IMR-90 (cell line): ENCODE results near the gene TMEM163. TPM values are rescaled to one million over a fixed set of nuclear protein-coding genes. Genes with fewer than 3 reads are reported as not detected.

Source experiments
- ATAC-seq: fragments of 200-7000 bp; cut with Tn5 transposase; 2 replicates; pipeline ENCODE4 v1.9.1; 2020; ENCODE audit warnings: low read depth, mild to moderate bottlenecking, moderate library complexity
- BruUV-seq: library from RNA; stranded (reverse); fragments of 400-500 nt; replicated peaks from 2 replicates; lab custom pipeline; 2021; lab: Mats Ljungman, UMichigan
- CTCF ChIA-PET: fragments of 300-600 bp; formaldehyde crosslinking; extraction: SDS; loops from one replicate; lab custom pipeline; 2021; ENCODE audit warnings: antibody characterized with exemption; lab: Yijun Ruan, JAX
- POLR2A ChIA-PET: fragments of 300-600 bp; sonication (Branson Sonifier 250); formaldehyde crosslinking; loops from one replicate; lab custom pipeline; 2022; ENCODE audit warnings: antibody characterized with exemption; ENCODE audit not compliant: unreplicated experiment; lab: Charles Lee
- DNase-seq: peaks from one replicate; pipeline ENCODE4 v3.0.0; 2013
- H2AFZ ChIP-seq: replicated peaks from 2 replicates; pipeline ENCODE3; 2013; ENCODE audit warnings: low read length, mild to moderate bottlenecking; ENCODE audit not compliant: poor library complexity
- H2AK5ac ChIP-seq: 2 replicates; pipeline ENCODE4 v1.6.1; 2013; ENCODE audit warnings: low read depth, low read length, inconsistent platforms
- H2AK9ac ChIP-seq: replicated peaks from 2 replicates; pipeline ENCODE3; 2013; ENCODE audit warnings: mild to moderate bottlenecking, low read depth, low read length, moderate library complexity; ENCODE audit not compliant: poor library complexity
- H2BK120ac ChIP-seq: 2 replicates; pipeline ENCODE4 v1.6.1; 2013; ENCODE audit warnings: low read depth, low read length, inconsistent platforms
- H2BK15ac ChIP-seq: 3 replicates; pipeline ENCODE4 v1.6.1; 2013; ENCODE audit warnings: low read depth, low read length, inconsistent platforms
- H2BK20ac ChIP-seq: 2 replicates; pipeline ENCODE4 v1.6.1; 2013; ENCODE audit warnings: low read depth, mild to moderate bottlenecking, inconsistent platforms, low read length, moderate library complexity
- H2BK5ac ChIP-seq: 2 replicates; pipeline ENCODE4 v1.6.1; 2013; ENCODE audit warnings: mild to moderate bottlenecking, low read depth, low read length, inconsistent platforms; ENCODE audit not compliant: poor library complexity, severe bottlenecking
- H3K14ac ChIP-seq: replicated peaks from 2 replicates; pipeline ENCODE4 v1.6.1; 2013; ENCODE audit warnings: low read depth, low read length, inconsistent platforms
- H3K18ac ChIP-seq: 2 replicates; pipeline ENCODE4 v1.6.1; 2013; ENCODE audit warnings: low read depth, low read length, control low read depth
- H3K23ac ChIP-seq: 2 replicates; pipeline ENCODE4 v1.6.1; 2013; ENCODE audit warnings: low read depth, low read length, inconsistent platforms
- H3K27ac ChIP-seq: 2 replicates; pipeline ENCODE4 v1.5.1; 2013; ENCODE audit warnings: mild to moderate bottlenecking, control low read depth, low read length; ENCODE audit not compliant: insufficient read depth
- H3K27me3 ChIP-seq: 2 replicates; pipeline ENCODE4 v1.6.1; 2013; ENCODE audit warnings: low read length; ENCODE audit not compliant: control insufficient read depth, insufficient read depth
- H3K36me3 ChIP-seq: 2 replicates; pipeline ENCODE4 v1.6.1; 2013; ENCODE audit warnings: low read length, mixed read lengths; ENCODE audit not compliant: control insufficient read depth, insufficient read depth
- H3K4ac ChIP-seq: 2 replicates; pipeline ENCODE4 v1.6.1; 2013; ENCODE audit warnings: low read depth, low read length, inconsistent platforms
- H3K4me1 ChIP-seq: 2 replicates; pipeline ENCODE4 v1.6.1; 2013; ENCODE audit warnings: low read length, mixed read lengths; ENCODE audit not compliant: control insufficient read depth, insufficient read depth
- H3K4me2 ChIP-seq: 2 replicates; pipeline ENCODE4 v1.6.1; 2013; ENCODE audit warnings: low read depth, mild to moderate bottlenecking, control low read depth, low read length, moderate library complexity
- H3K4me3 ChIP-seq: 2 replicates; pipeline ENCODE4 v1.5.1; 2013; ENCODE audit warnings: low read depth, mild to moderate bottlenecking, control low read depth, low read length, moderate library complexity; ENCODE audit not compliant: insufficient read depth
- H3K56ac ChIP-seq: 2 replicates; pipeline ENCODE4 v1.6.1; 2013; ENCODE audit warnings: low read length, inconsistent platforms; ENCODE audit not compliant: insufficient read depth; ENCODE audit errors: extremely low read depth
- H3K79me1 ChIP-seq, 2 experiments: 2 replicates each; pipeline ENCODE4 v1.6.1; 2013; ENCODE audit warnings: low read length in 2 of 2, inconsistent platforms in 1 of 2, low read depth in 1 of 2
- H3K9ac ChIP-seq: 2 replicates; pipeline ENCODE4 v1.6.1; 2013; ENCODE audit warnings: low read depth, low read length, control low read depth
- H3K9me1 ChIP-seq: 2 replicates; pipeline ENCODE4 v1.6.1; 2013; ENCODE audit warnings: low read length, inconsistent platforms; ENCODE audit not compliant: insufficient read depth
- H3K9me3 ChIP-seq: 2 replicates; pipeline ENCODE4 v1.6.1; 2013; ENCODE audit warnings: low read length; ENCODE audit not compliant: control insufficient read depth, insufficient read depth
- H4K20me1 ChIP-seq: 2 replicates; pipeline ENCODE4 v1.6.1; 2013; ENCODE audit warnings: low read length, inconsistent platforms; ENCODE audit not compliant: insufficient read depth
- H4K5ac ChIP-seq: 2 replicates; pipeline ENCODE4 v1.6.1; 2013; ENCODE audit warnings: mild to moderate bottlenecking, low read depth, low read length, control low read depth
- H4K8ac ChIP-seq, 2 experiments: 2 replicates each; pipeline ENCODE4 v1.6.1; 2013; ENCODE audit warnings: low read depth in 2 of 2, low read length in 2 of 2, control low read depth in 1 of 2, inconsistent platforms in 1 of 2
- H4K91ac ChIP-seq: 2 replicates; pipeline ENCODE4 v1.6.1; 2013; ENCODE audit warnings: low read depth, low read length, inconsistent platforms; ENCODE audit not compliant: insufficient read depth
- BHLHE40 ChIP-seq: fragments of 150-350 bp; IDR thresholded peaks from 2 replicates; pipeline ENCODE4 v1.6.1; 2016; ENCODE audit warnings: mild to moderate bottlenecking, low read depth, low read length
- CEBPB ChIP-seq: IDR thresholded peaks from 2 replicates; pipeline ENCODE4 v1.6.1; 2012; ENCODE audit warnings: low read depth, low read length, improper control_type of control experiment
- CHD1 ChIP-seq: IDR thresholded peaks from 2 replicates; pipeline ENCODE4 v1.6.1; 2012; ENCODE audit warnings: low read depth, low read length, improper control_type of control experiment
- FOS ChIP-seq: fragments of 150-350 bp; IDR thresholded peaks from 2 replicates; pipeline ENCODE4 v1.6.1; 2016; ENCODE audit warnings: low read depth, low read length
- MAFK ChIP-seq: IDR thresholded peaks from 2 replicates; pipeline ENCODE4 v1.6.1; 2012; ENCODE audit warnings: low read depth, low read length, improper control_type of control experiment
- MAZ ChIP-seq: IDR thresholded peaks from 2 replicates; pipeline ENCODE4 v1.6.1; 2012; ENCODE audit warnings: low read depth, mild to moderate bottlenecking, low read length, improper control_type of control experiment, moderate library complexity, borderline replicate concordance
- MXI1 ChIP-seq: IDR thresholded peaks from 2 replicates; pipeline ENCODE4 v1.6.1; 2012; ENCODE audit warnings: low read depth, mild to moderate bottlenecking, low read length, moderate library complexity, borderline replicate concordance
- NFE2L2 ChIP-seq: fragments of 150-350 bp; IDR thresholded peaks from 2 replicates; pipeline ENCODE4 v1.6.1; 2016; ENCODE audit warnings: low read depth, mild to moderate bottlenecking, low read length
- POLR2A ChIP-seq: IDR thresholded peaks from 2 replicates; pipeline ENCODE4 v1.6.1; 2012; ENCODE audit warnings: mild to moderate bottlenecking, low read depth, low read length
- RAD21 ChIP-seq: IDR thresholded peaks from 2 replicates; pipeline ENCODE4 v1.6.1; 2012; ENCODE audit warnings: low read length, improper control_type of control experiment
- RCOR1 ChIP-seq: IDR thresholded peaks from 2 replicates; pipeline ENCODE4 v1.6.1; 2012; ENCODE audit warnings: mild to moderate bottlenecking, low read length, improper control_type of control experiment; ENCODE audit not compliant: insufficient replicate concordance
- RFX5 ChIP-seq: IDR thresholded peaks from 2 replicates; pipeline ENCODE4 v1.8.0; 2012; ENCODE audit warnings: low read depth, mild to moderate bottlenecking, low read length, moderate library complexity
- SMC3 ChIP-seq: fragments of 150-350 bp; IDR thresholded peaks from 2 replicates; pipeline ENCODE4 v1.6.1; 2016; ENCODE audit warnings: low read depth, mild to moderate bottlenecking, antibody characterized with exemption, low read length, moderate library complexity
- WGBS, 2 experiments: methylation state at CpG; one replicate each; pipeline versions ENCODE4 v1.1.5 to v1.1.7; 2013; ENCODE audit warnings: missing lambda C conversion rate in 2 of 2; ENCODE audit not compliant: insufficient read length in 1 of 2; ENCODE audit errors: extremely low coverage in 2 of 2; 5-methylcytosine and 5-hydroxymethylcytosine counted together
- dilution Hi-C: fragments of 300-500 bp; cut with HindIII; formaldehyde crosslinking; loops from one replicate; pipeline ENCODE4 v1.14.3; 2018; ENCODE audit warnings: low sequenced_read_pairs; ENCODE audit not compliant: unreplicated experiment
- in situ Hi-C: fragments of 300-500 bp; cut with MboI; formaldehyde crosslinking; loops from 3 replicates; pipeline ENCODE4 v1.14.3; 2019; ENCODE audit warnings: low sequenced_read_pairs, inconsistent platforms, mixed read lengths
- intact Hi-C: fragments of 100-400 bp; cut with micrococcal nuclease; formaldehyde crosslinking; loops from 2 replicates; pipeline ENCODE4 v1.10.0; 2022
- polyA plus RNA-seq, 3 experiments: library from polyadenylated mRNA; depleted of rRNA; stranded (reverse); fragments of >200 nt; gene quantifications; 2 replicates each; pipeline ENCODE4 v1.2.3, GENCODE V29; 2012; ENCODE audit warnings: low replicate concordance in 1 of 3
- total RNA-seq: library from RNA; depleted of rRNA; stranded (reverse); fragments of >200 nt; gene quantifications from 2 replicates; pipeline ENCODE4 v1.2.3, GENCODE V29; 2012
- TF ChIP-seq, protein P1 (sequence below): fragments of 150-350 bp; IDR thresholded peaks from 2 replicates; pipeline ENCODE4 v1.6.1; 2016; ENCODE audit warnings: low read depth, mild to moderate bottlenecking, low read length, moderate library complexity, borderline replicate concordance
- TF ChIP-seq, protein P2 (sequence below): conservative IDR thresholded peaks from 2 replicates; pipeline ENCODE4 v1.5.1; 2012; ENCODE audit warnings: mild to moderate bottlenecking, low read depth, low read length, improper control_type of control experiment
- TF ChIP-seq, protein P3 (sequence below): fragments of 150-350 bp; IDR thresholded peaks from 2 replicates; pipeline ENCODE4 v1.6.1; 2017; ENCODE audit warnings: mild to moderate bottlenecking, antibody characterized with exemption, low read length, low read depth

The TMEM163 gene
- total and polyA plus RNA-seq, 2 of the 4 experiments (the other 2 are of a cell fraction), result not detected

DNA sequence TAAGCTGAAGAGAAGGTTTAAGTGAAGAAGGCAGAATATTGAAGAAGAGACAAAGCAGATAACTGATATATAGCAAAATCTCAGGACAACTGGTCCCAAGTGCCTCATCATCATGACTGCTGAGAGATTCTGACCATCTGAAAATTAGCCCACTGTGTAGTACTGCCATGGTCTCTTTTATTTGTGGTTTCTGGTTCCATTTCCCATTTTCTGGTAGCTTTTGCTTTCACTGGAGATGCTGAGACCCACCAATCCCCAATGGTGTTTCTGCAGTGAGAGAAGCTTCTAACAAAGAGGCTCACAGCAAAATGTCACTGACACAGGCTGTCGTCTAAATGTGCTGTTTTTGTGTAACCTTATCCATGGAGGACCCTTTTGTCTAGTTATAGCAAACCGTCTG lies 79.5 kb downstream of the TMEM163 start:
- Histone ChIP-seq H3K18ac (no peak overlapping the region), H3K23ac (no peak overlapping the region), H2BK20ac (no peak overlapping the region), H3K36me3 (no peaks in the 10 kb centered on the region), H3K14ac (no peak overlapping the region), H3K27ac (no peak overlapping the region), H3K9me1 (no peaks in the 10 kb centered on the region), H4K5ac (no peak overlapping the region), H3K4me3 (no peak overlapping the region), H2BK120ac (no peak overlapping the region), H2AFZ (no peak overlapping the region), H3K9me3 (no peaks in the 10 kb centered on the region), H2BK5ac (no peak overlapping the region), H3K27me3 (no peaks in the 10 kb centered on the region), H2BK15ac (no peak overlapping the region), H2AK9ac (no peak overlapping the region), H3K9ac (no peak overlapping the region), H4K20me1 (no peaks in the 10 kb centered on the region), H3K79me1 (no peaks in the 10 kb centered on the region), H2AK5ac (no peak overlapping the region), H4K91ac (no peak overlapping the region), H3K4me2 (no peak overlapping the region), H3K4me1 (no peaks in the 10 kb centered on the region), H3K4ac (no peak overlapping the region), H4K8ac (no peak overlapping the region), H3K56ac (no peak overlapping the region)
- dilution Hi-C loops, result no loop called here
- in situ Hi-C loops, result no loop called here
- ChIA-PET POLR2A (no interaction called here), CTCF (no interaction called here)
- no peak for ATAC-seq
- WGBS, 2 experiments, result no CpG with 5 or more reads among the region's 2 CpGs
- BruUV-seq, result no TSS peak
- intact Hi-C loops, result no loop called here
- TF ChIP-seq RCOR1 (no peak), MXI1 (no peak), FOS (no peak), MAFK (no peak), NFE2L2 (no peak), CHD1 (no peak), SMC3 (no peak), CEBPB (no peak), BHLHE40 (no peak), RAD21 (no peak), POLR2A (no peak), MAZ (no peak), RFX5 (no peak)
- TF ChIP-seq, protein P1, sequence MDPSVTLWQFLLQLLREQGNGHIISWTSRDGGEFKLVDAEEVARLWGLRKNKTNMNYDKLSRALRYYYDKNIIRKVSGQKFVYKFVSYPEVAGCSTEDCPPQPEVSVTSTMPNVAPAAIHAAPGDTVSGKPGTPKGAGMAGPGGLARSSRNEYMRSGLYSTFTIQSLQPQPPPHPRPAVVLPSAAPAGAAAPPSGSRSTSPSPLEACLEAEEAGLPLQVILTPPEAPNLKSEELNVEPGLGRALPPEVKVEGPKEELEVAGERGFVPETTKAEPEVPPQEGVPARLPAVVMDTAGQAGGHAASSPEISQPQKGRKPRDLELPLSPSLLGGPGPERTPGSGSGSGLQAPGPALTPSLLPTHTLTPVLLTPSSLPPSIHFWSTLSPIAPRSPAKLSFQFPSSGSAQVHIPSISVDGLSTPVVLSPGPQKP, result no peak
- TF ChIP-seq, protein P2, sequence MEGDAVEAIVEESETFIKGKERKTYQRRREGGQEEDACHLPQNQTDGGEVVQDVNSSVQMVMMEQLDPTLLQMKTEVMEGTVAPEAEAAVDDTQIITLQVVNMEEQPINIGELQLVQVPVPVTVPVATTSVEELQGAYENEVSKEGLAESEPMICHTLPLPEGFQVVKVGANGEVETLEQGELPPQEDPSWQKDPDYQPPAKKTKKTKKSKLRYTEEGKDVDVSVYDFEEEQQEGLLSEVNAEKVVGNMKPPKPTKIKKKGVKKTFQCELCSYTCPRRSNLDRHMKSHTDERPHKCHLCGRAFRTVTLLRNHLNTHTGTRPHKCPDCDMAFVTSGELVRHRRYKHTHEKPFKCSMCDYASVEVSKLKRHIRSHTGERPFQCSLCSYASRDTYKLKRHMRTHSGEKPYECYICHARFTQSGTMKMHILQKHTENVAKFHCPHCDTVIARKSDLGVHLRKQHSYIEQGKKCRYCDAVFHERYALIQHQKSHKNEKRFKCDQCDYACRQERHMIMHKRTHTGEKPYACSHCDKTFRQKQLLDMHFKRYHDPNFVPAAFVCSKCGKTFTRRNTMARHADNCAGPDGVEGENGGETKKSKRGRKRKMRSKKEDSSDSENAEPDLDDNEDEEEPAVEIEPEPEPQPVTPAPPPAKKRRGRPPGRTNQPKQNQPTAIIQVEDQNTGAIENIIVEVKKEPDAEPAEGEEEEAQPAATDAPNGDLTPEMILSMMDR, result no peak
- TF ChIP-seq, protein P3, sequence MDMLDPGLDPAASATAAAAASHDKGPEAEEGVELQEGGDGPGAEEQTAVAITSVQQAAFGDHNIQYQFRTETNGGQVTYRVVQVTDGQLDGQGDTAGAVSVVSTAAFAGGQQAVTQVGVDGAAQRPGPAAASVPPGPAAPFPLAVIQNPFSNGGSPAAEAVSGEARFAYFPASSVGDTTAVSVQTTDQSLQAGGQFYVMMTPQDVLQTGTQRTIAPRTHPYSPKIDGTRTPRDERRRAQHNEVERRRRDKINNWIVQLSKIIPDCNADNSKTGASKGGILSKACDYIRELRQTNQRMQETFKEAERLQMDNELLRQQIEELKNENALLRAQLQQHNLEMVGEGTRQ, result no peak
- no peak for DNase-seq
